DOHH2 (cell line): ENCODE data around the gene SUPT5H.

Experiments
- H3F3A ChIP-seq: fragments of 200-600 bp; sonication (generic), shearing (Covaris generic); 2 replicates; pipeline ENCODE4 v1.6.0; 2016; ENCODE audit warnings: antibody characterized with exemption, mild to moderate bottlenecking; ENCODE audit not compliant: control insufficient read depth, insufficient read depth
- H3K27ac ChIP-seq: fragments of 200-600 bp; sonication (generic); 2 replicates; pipeline ENCODE4 v1.5.1; 2014; ENCODE audit warnings: low read depth, mild to moderate bottlenecking, low read length, moderate library complexity
- H3K27me3 ChIP-seq: fragments of 200-600 bp; sonication (generic); 2 replicates; pipeline ENCODE4 v1.6.1; 2014; ENCODE audit warnings: mild to moderate bottlenecking, low read length, mixed read lengths; ENCODE audit not compliant: control insufficient read depth
- H3K36me3 ChIP-seq: fragments of 200-600 bp; sonication (generic); 2 replicates; pipeline ENCODE4 v1.6.1; 2014; ENCODE audit warnings: mild to moderate bottlenecking, low read length, moderate library complexity, mixed read lengths; ENCODE audit not compliant: control insufficient read depth
- H3K4me1 ChIP-seq: fragments of 200-600 bp; sonication (generic); 2 replicates; pipeline ENCODE4 v1.6.1; 2014; ENCODE audit warnings: mild to moderate bottlenecking, low read length, mixed read lengths; ENCODE audit not compliant: control insufficient read depth
- H3K4me2 ChIP-seq: fragments of 200-600 bp; sonication (generic); 2 replicates; pipeline ENCODE4 v1.6.0; 2014; ENCODE audit warnings: mild to moderate bottlenecking, low read length, moderate library complexity
- H3K4me3 ChIP-seq: fragments of 200-600 bp; sonication (generic); 2 replicates; pipeline ENCODE4 v1.5.1; 2014; ENCODE audit warnings: mild to moderate bottlenecking, low read length, mixed read lengths
- H3K79me2 ChIP-seq: fragments of 200-600 bp; sonication (generic); 2 replicates; pipeline ENCODE4 v1.6.1; 2014; ENCODE audit warnings: mild to moderate bottlenecking, low read length, mixed read lengths; ENCODE audit not compliant: control insufficient read depth
- H3K9me2 ChIP-seq: fragments of 200-600 bp; sonication (generic); replicated peaks from 2 replicates; pipeline ENCODE4 v1.6.1; 2014; ENCODE audit warnings: mild to moderate bottlenecking, low read length, mixed read lengths; ENCODE audit not compliant: control insufficient read depth
- H3K9me3 ChIP-seq: fragments of 200-600 bp; sonication (generic); 2 replicates; pipeline ENCODE4 v1.6.1; 2014; ENCODE audit warnings: antibody characterized with exemption, low read length, mixed read lengths; ENCODE audit not compliant: control insufficient read depth, insufficient read depth
- H4K20me1 ChIP-seq: fragments of 200-600 bp; sonication (generic); 2 replicates; pipeline ENCODE4 v1.6.0; 2014; ENCODE audit warnings: low read depth, mild to moderate bottlenecking, antibody characterized with exemption, low read length, moderate library complexity; ENCODE audit not compliant: control insufficient read depth, insufficient read depth
- EZH2phosphoT487 ChIP-seq: fragments of 200-600 bp; sonication (generic); IDR thresholded peaks from 2 replicates; pipeline ENCODE4 v1.6.1; 2017; ENCODE audit warnings: borderline replicate concordance, mild to moderate bottlenecking, antibody characterized with exemption, low read length, moderate library complexity, mixed read lengths
- TF ChIP-seq, protein P1 (sequence below): fragments of 200-600 bp; sonication (generic); IDR thresholded peaks from one replicate; pipeline ENCODE4 v1.5.1; 2014; ENCODE audit warnings: antibody characterized with exemption, mild to moderate bottlenecking, low read depth, low read length; ENCODE audit not compliant: poor library complexity, severe bottlenecking

Gene SUPT5H

GRCh38 chr19:39415111-39416046, 30.0 kb upstream of the SUPT5H start:
- peaks cover 30% of the 10 kb centered on the region for H3K4me1 ChIP-seq
- no peaks in the 10 kb centered on the region for H3K9me2 ChIP-seq
- TF ChIP-seq, protein P1, sequence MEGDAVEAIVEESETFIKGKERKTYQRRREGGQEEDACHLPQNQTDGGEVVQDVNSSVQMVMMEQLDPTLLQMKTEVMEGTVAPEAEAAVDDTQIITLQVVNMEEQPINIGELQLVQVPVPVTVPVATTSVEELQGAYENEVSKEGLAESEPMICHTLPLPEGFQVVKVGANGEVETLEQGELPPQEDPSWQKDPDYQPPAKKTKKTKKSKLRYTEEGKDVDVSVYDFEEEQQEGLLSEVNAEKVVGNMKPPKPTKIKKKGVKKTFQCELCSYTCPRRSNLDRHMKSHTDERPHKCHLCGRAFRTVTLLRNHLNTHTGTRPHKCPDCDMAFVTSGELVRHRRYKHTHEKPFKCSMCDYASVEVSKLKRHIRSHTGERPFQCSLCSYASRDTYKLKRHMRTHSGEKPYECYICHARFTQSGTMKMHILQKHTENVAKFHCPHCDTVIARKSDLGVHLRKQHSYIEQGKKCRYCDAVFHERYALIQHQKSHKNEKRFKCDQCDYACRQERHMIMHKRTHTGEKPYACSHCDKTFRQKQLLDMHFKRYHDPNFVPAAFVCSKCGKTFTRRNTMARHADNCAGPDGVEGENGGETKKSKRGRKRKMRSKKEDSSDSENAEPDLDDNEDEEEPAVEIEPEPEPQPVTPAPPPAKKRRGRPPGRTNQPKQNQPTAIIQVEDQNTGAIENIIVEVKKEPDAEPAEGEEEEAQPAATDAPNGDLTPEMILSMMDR, result peak; percentile 15
- no peak for TF ChIP-seq EZH2phosphoT487
- H3K9me3 ChIP-seq, result no peaks in the 10 kb centered on the region
- H3K4me3 ChIP-seq, result no peak overlapping the region
- H3F3A ChIP-seq, result peaks cover 16% of the 10 kb centered on the region
- H3K27me3 ChIP-seq, result no peaks in the 10 kb centered on the region
- no peak overlapping the region for H3K27ac ChIP-seq
- no peak overlapping the region for H3K4me2 ChIP-seq
- H3K36me3 ChIP-seq, result peaks cover 20% of the 10 kb centered on the region
- peaks cover 24% of the 10 kb centered on the region for H3K79me2 ChIP-seq
- peaks cover 5% of the 10 kb centered on the region; the same call in 1 of the 2 replicates for H4K20me1 ChIP-seq

DNA sequence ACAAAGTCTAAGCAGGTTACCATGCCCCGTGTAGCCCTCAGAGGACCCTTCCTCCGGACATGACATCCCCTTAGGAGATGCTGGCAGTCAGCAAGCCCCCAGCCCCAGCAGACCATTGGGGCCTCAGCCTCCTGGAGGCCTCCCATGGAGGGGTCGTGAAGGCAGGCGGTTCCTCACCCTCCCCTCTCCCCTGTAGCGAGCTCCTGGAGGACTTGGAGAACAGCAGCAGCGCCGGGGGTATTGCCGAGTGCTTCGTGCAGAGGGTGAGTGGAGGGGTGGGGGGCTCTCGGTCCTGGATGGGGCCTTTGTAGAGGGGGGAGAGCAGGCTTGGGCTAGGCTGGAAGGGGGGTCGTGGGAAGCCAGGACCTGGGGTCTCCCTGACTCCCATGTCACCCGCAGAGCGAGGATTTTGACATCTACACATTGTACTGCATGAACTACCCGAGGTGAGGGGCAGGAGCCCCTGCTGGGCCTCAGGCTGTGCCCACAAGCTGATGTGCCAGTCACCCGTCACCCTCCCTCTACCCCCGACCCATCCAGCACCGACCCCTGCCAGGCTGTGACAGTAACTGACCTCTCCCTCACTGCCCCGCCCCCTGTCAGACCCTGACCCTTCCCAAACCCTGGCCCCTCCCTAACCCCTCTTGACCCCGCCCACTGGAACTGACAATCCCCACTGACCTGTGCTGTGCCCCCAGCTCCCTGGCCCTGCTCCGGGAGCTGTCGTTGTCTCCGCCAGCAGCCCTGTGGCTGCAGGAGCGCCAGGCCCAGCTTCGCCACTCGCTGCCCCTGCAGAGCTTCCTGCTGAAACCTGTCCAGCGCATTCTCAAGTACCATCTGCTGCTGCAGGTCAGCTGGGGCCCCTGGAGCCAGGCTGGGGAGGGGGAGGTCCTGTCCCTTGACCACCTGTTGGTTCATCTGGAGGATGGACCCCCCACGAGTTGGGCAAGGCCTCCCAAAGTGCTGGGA, 28.9 kb upstream of the SUPT5H start:
- H4K20me1 ChIP-seq, result peaks cover 5% of the 10 kb centered on the region; the same call in 1 of the 2 replicates

GRCh38 chr19:39417463-39418181, 27.8 kb upstream of the SUPT5H start:
- Histone ChIP-seq H3K79me2 (peaks cover 16% of the 10 kb centered on the region), H3K27ac (no peak overlapping the region), H3K4me1 (peaks cover 14% of the 10 kb centered on the region), H3K36me3 (peaks cover 8% of the 10 kb centered on the region), H3F3A (peaks cover 3% of the 10 kb centered on the region; the same call in 1 of the 2 replicates), H3K9me3 (no peaks in the 10 kb centered on the region), H3K9me2 (no peaks in the 10 kb centered on the region), H3K27me3 (no peaks in the 10 kb centered on the region), H3K4me2 (no peak overlapping the region), H3K4me3 (no peak overlapping the region), H4K20me1 (peaks cover 5% of the 10 kb centered on the region; the same call in 1 of the 2 replicates)
- no peak for TF ChIP-seq EZH2phosphoT487
- TF ChIP-seq, protein P1, result no peak

More for the DNA sequence above, 28.9 kb upstream of the SUPT5H start:
- no peak overlapping the region for H3K4me3 ChIP-seq
- TF ChIP-seq, protein P1, result no peak
- no peak for TF ChIP-seq EZH2phosphoT487
- H3K36me3 ChIP-seq, result peaks cover 10% of the 10 kb centered on the region
- H3K27ac ChIP-seq, result no peak overlapping the region
- no peaks in the 10 kb centered on the region for H3K9me3 ChIP-seq
- no peak overlapping the region for H3K4me2 ChIP-seq
- peaks cover 19% of the 10 kb centered on the region for H3K4me1 ChIP-seq
- H3K27me3 ChIP-seq, result no peaks in the 10 kb centered on the region
- peaks cover 5% of the 10 kb centered on the region for H3F3A ChIP-seq
- no peaks in the 10 kb centered on the region for H3K9me2 ChIP-seq
- peaks cover 16% of the 10 kb centered on the region for H3K79me2 ChIP-seq
